ENCODE results near the gene TP53I3.
"Not testable (repeated sequence)": the region's sequence is repeated elsewhere in the genome, so short reads cannot be mapped to it uniquely, and the experiment has no call there.

The TP53I3 gene, protein sequence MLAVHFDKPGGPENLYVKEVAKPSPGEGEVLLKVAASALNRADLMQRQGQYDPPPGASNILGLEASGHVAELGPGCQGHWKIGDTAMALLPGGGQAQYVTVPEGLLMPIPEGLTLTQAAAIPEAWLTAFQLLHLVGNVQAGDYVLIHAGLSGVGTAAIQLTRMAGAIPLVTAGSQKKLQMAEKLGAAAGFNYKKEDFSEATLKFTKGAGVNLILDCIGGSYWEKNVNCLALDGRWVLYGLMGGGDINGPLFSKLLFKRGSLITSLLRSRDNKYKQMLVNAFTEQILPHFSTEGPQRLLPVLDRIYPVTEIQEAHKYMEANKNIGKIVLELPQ

DNA sequence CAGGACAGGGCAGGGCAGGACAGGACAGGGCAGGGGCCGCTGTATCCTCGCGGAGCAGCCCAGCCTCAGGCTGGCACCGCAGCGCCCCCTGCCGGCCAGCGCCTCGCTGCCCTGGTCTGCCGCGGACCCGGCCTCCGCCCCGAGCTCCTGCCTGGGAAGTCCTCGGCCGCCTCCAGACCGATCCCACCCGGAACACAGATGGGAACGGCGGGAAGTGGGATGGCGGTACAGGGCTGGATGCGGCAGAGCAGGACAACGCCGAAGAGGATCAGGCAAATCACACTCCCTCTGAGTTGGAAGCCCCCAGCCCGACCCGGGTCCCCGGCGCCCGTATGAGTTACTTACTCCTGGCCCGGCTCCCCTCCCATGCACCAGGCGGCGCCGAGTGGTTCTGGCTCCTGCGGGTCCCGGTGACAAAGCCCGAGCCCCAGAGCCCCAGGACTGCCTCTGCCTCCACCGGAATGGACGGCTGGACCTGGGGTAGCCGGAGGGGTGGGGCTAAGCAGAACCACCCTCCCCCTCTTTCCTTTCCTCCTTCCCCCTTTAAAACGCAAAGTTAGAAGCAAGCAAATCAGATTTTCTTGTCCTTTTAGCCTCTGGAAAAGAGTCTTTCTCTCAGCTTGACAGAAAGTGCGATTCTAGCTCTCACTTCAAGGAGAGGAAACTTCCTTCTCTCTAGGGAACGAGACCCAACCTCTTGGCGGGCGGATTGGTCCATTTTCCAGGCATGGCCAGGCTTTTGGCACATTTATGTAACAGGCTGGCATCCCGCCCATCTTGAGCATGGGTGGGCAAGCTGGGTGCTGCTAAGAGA, at the start of gene TP53I3:
Gene TP53I3, minus strand, starts transcription at position 449 of the 814 bp plus-strand sequence. CDS start 508 bp downstream, outside the sequence.
- peak; percentile 80 for FAIRE-seq

DNA sequence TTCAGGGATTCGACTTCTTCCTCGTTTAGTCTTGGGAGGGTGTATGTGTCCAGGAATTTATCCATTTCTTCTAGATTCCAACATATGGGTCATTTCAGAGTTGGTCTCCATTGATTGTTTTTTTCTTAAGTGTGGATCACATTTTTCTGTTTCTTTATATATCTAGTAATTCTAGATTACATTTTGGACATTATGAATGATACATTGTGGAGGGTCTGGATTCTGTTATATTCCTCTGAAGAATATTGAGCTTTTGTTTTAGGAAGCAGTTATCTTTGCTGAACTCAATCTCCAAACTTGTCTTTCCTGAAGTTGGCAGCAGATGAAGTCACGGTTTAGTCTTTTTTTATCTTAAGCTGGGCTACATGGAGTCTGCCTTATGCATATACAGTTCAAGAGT, 47.9 kb upstream of the TP53I3 start:
- no peak for FAIRE-seq

DNA sequence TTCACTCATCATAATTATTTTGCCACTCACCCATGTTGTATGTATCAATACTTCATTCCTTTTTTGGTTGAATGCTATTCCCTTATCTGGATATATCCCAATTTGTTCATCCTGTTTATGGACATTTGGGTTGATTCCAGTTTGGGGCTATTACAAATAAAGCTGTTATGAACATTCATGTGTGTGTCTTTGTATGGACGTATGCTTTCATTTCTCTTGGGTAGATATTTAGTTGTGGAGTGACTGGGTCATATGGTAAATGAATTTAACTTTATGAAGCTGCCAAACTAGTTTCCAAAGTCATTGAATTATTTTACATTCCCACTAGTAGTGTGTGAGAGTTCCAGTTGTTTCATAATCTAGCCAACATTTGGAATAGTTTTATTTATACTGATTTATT, 41.3 kb upstream of the TP53I3 start:
- FAIRE-seq, result no peak

DNA sequence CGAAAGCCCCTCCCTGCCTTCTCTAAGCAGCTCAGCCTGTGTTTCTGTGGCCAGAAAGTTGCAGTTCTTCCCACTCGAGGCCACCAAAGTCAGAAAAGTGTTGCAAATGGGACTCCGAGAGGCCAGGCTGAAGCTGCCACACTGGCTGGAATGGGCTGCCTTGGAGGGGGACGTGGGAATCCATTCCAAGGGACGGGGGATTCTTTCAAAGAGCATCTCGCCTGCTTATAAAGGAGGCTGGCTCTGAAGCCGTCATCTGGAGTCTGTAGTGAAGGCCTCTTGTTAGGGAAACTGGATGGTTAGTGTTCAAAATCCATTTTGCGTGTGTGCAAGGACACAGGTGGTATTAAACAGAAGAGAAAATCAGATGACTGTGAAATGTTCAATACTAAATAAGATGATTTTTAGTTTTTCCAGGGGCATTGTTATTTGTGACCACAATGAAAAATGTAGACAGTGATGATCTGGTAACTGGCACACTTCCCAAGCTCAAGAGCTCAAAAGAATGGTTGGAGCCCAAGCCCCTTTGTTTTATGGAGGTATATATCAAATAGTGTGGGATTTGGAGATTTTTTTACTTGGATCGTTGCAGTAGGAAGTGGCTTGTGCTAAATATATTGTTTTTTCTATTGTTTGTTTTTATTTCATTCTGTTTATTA, 39.4 kb upstream of the TP53I3 start:
- no peak for FAIRE-seq

DNA sequence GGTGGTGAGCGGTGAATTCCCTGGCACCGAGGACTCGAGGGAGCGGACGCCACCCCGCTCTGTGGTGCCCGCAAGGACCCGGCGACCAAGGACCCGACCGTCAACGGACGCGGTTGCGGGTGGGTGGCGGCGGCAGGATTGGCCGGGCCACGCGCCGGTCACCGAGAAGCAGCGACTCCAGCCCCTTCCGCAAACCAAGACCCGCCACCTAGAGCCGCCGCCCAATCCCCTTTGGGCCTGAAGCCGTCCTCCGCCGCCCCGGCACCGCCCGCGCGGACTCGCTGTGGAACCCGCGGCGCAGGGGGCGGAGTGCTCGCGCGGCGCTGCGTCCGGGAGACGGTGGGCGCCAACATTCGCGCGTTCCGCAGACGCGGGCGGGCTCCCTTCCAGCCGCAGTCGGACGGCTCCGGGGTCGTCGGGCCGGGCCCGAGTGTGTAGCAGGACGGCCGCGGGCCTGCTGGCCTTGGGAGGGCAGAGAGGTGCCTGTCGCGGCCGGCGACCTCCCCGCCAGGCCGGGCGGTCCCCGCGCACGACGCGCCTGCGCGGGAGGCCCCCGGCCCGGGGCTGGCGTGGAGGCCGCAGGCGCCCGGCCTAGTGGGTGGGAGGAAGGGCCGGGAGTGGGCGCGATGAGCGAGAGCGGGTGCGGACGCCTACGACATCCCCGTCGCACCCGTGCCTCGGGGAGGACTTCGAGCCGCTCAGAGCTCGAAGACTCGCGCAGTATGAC, 38.7 kb upstream of the TP53I3 start, which contains the start of the genes FAM228B and PFN4:
Gene FAM228B, plus strand, starts transcription at position 275 of the 727 bp plus-strand sequence. CDS start 893 bp downstream, outside the sequence.
Gene PFN4, minus strand, starts transcription at position 140 of the 727 bp plus-strand sequence. CDS start 799 bp downstream, outside the sequence.
- no peak for FAIRE-seq

DNA sequence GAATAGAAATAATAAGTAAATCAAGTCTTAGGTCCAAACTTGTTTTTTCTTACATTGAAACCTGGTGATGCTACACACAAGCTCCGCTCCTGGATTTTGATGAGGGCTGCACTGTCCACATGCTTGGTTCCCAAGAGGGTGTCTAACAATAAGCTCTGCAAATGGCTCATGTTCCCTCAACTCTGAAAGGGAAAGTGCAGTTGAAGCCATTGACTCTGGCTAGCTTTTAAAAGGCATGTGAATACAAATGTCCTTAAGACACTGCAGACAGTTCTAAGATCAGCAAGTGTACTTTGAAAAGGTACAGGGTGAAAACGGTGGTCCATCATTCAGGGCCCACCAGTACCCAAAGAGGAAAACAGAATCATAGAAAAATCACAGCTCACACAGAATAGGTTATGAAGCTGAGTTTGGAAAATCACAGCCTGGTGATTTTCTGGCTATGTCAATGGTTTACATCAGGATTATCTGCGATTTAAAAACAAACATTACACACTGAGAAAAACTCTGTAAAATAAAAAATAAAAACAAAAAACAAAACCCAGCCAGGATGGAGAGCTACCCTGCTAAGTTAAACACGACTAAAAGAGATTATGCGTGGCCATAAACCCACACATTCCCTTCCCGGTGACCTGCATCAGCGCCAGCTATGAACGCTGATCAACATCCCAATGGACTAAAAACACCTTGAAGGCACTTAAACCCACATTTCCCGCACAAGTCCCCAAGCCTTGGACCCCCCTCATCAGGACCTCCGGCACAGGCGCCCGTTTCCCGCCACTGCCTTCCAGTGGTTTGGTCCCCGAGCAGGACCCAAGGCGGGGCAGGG, 37.9 kb upstream of the TP53I3 start:
- no peak for FAIRE-seq

DNA sequence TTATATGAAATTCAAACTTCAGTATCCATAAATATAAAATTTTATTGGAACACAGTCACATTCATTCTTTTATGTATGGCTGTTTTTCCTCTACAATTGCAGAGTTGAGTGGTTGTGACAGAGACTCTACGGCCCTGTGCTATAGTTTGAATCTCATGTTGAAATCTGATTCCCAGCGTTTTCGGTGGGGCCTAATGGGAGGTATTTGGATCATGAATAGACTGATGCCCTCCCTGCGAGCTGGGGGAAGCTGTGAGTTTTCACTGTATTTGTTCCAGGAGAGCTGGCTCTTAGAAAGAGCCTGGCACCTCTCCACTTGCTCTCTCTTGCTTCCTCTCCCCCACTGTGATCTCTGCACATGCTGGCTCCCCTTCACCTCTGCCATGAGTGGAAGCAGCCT, 36.8 kb upstream of the TP53I3 start:
- no peak for FAIRE-seq

DNA sequence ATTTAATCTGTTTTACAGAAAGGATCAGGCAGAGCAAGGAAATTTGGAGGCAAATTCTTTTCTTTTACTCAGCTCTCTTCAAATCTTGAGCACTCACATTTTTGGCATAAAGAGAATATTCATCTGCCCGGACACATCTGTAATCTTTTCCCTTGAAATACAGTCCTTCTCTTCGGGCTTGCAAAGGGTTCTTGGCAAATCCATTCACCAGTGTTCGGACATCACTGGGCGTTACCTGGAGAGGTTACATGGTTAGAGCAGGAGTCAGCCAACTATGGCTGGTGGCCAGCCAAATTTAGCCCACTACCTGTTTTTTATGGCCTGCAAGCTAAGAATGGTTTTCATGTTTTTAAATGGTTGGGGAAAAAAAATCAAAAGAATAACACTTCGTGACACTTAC, 36.4 kb upstream of the TP53I3 start:
- no peak for FAIRE-seq

DNA sequence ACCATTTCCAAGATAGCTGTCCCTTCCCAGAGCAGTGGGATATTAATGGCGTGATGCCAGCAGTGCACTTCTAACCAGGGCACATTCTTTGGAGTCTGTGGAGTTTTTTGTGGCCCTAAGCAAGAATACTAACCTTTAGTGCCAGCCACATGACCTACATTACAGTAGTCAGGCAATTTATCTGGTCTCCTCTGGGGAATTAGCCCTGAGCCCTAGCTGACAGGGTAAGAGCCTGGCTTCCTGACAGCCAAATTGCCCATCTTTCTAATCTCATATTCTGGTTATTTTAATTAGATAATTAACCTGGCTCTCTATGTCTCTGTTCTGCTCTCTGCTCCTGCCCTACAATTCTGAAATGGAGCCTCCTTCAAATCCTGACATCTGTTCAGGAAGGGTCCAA, 33.3 kb upstream of the TP53I3 start:
- FAIRE-seq, result no peak

DNA sequence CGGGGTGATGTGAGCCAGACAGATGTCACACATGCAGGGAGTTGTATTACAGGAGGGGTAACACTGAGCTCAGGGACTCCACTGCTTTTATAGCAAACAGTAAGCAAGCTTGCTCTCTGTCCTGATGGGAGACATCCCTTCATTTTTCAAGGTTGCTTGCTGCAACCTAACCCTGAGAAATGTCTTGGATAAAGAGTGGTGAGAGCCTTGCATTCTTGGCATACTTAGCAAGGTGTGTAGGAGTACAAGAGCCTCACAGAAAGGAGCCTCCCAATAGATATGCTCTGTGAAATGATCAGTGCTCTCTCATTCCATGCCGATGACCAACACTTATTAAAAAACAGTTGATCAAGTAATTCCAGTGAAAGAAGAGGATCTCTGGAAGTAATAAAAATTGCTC, 30.4 kb upstream of the TP53I3 start:
- no peak for FAIRE-seq

DNA sequence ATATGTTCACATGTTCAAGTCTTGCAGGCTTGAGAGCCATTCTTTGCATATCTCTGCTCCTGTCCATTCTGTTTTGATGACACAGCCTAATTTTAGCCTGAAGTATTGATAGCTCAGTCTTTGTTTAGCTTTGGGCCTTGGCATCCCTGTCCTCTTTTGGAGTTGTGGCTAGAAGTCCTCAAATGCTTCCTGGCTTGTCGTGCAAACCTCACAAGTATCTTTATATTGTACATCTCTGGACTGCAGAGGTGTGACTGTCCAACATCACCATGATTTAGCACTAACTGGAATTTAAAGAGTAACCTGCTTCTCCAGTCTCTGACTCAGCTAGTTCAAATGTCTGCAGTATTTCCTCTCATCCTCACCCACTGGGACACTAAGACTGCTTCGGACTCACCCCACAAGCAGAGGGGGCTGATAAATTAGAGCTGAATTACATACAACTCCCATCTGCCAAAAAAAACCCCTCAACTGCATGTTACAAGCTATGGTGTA, 26.8 kb upstream of the TP53I3 start:
- no peak for FAIRE-seq

DNA sequence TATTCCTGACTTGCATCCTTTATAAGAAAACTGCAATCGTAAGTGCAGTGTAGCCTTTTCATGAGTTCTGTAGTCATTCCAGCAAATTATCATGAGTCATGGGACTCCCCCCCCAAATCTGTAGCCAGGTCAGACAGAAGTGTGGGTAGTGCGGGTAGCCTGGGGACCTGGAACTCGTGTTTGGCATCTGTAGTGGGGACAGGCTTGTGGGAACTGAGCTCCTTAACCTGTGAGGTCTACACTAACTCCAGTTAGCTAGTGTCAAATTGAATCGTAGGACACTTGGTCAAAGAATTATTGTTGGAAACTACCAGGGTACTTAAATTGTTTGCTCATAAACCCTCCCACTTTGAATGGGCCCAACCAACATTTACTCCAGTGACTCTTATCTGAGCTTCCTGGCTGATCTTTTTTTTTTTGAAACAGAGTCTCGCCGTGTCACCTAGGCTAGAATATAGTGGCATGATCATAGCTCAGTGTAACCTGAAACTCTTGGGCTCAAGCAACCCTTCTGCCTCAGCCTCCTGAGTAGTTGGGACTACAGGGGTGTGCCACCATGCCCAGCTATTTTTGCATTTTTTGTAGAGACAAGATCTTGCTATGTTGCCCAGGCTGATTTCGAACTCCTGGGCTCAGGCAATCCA, 26.1 kb upstream of the TP53I3 start:
- FAIRE-seq, result no peak

DNA sequence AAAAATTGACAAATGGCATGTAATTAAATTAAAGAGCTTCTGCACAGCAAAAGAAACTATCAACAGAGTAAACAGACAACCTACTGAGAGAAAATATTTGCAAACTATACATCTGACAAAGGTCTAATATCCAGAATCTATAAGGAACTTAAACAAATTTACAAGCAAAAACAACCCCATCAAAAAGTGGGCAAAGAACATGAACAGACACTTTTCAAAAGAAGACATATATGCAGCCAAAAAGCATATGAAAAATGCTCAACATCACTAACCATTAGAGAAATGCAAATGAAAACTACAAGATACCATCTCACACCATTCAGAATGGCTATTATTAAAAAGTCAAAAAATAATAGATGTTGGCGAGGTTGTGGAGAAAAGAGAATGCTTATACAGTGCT, 24.8 kb upstream of the TP53I3 start:
- FAIRE-seq, result not testable (repeated sequence)

DNA sequence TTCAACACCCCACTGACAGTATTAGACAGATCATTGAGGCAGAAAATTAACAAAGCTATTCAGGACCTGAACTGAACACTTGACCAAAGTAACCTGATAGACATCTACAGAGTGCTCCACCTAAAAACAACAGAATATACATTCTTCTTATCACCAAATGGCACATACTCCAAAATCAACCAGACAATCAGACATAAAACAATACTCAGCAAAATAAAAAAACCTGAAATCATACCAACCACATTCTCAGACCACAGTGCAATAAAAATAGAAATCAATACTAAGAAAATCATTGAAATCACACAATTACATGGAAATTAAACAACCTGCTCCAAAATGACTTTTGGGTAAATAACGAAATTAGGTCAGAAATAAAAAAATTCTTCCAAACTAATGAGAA, 22.7 kb upstream of the TP53I3 start:
- FAIRE-seq, result no peak

DNA sequence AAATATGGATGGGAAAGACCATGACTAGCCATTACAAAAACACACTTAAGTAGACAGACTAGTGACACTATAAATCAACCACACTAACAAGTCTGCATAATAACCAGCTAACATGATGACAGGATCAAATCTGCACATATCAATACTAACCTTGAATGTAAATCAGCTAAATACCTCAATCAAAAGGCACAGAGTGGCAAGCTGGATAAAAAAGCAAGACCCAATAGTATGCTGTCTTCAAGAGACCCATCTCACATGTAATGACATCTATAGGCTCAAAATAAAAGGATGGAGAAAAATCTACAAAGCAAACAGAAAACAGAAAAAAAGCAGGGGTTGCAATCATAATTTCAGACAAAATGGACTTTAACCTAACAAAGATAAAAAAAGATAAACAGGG, 22.2 kb upstream of the TP53I3 start:
- FAIRE-seq, result no peak

DNA sequence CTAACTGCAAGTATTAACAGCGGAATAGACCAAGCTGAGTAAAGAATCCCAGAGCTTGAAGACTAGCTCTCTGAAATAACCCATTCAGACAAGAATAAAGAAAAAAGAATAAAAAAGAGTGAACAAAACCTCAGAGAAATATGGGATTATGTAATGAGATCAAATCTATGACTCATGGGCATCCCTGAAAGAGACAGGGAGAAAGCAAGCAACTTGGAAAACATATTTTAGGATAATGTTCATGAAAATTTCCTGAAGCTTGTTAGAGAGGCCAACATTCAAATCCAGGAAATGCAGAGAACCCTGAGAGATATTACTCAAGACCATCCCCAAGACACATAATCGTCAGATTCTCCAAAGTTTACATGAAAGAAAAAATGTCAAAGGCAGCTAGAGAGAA, 21.2 kb upstream of the TP53I3 start:
- no peak for FAIRE-seq

DNA sequence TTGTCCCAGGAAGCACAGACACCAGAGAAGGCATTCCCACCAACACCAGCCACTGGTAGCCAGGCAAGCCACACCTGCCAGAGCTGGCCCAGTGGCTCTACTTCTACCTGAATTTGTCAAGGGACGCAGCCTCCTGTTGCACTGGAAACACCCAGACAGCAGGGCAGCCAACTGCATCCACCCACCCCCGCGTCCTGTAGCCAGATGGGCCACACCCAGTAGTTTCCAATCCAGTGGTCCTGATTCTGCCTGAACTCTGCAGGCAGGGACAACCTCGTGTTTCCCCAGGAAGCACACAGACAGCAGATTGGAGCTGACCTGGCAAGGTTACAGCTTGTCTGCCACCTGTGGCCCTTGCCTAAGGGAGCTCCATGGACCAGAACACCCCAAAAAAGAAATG, 20.3 kb upstream of the TP53I3 start:
- FAIRE-seq, result no peak

DNA sequence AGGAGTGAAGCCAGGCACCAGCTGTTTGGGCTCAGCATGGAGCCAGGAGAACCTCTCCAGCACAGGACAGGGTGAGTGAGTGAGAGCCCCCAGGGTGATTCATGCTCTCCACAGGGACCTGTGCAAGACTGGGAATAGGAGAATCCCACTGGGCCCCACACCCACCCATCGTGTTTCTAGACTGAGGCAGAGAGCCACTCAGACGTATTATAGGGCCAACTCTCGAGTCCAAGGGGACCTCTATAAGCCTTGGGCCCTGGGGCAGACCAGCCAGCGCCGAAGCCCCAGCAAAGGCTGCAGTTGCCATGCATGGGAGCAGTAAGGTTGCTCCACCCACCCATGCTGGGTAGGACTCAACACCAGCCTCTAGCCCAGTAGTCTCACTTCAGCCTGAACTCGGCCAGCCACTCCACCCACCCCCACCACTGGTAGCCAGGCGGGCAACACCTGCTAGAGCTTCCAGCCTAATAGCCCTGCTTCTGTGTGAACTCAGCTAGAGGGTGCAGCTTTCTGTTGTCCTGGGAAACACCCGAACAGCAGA, 19.5 kb upstream of the TP53I3 start:
- FAIRE-seq, result no peak

DNA sequence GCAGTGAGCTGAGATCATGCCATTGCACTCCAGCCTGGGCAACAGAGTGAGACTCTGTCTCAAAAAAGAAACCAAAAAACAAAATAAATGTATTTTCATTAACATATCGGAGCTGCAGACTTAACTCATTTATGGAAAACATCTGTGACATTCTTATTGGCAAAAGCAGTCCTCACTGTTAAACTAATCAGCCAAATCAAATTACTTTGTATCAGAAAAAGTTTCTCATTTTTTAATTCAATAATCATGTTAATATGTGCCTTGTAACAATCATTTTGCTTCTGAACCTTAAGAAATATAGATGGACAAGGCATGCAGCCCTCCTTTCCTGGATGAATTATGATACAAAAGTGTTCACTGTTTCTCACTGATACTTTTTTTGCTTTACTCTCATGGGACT, 18.0 kb upstream of the TP53I3 start:
- FAIRE-seq, result no peak

DNA sequence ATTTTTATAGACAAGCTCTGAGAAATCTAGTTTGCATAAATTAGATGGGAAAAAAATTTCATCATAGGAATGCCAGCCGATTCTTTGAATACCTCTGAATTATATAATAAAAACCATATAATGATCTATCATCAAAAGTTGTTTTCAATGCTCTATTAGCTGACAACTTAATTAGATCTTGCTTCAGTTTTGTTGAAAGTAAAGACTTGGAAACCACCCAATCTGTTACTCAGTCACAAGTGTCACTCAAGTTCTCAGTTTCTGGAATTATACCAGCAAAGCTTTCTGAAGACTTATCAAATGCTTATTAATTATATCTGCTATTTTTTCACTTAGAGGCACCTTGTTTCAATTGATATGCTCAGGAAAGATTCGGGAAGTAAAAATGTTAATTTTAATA, 17.4 kb upstream of the TP53I3 start:
- FAIRE-seq, result no peak

DNA sequence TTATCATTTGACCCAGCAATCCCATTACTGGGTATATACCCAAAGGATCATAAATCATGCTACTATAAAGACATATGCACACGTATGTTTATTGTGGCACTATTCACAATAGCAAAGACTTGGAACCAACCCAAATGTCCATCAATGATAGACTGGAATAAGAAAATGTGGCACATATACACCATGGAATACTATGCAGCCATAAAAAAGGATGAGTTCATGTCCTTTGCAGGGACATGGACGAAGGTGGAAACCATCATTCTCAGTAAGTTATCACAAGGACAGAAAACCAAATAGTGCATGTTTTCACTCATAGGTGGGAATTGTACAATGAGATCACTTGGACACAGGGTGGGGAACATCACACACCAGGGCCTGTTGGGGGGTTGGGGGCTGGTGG, 16.1 kb upstream of the TP53I3 start:
- FAIRE-seq, result not testable (repeated sequence)
